Adrenal gland (tissue), 12 donors: ENCODE data around the gene CCR5. TPM values are rescaled to one million over a fixed set of nuclear protein-coding genes. Genes with fewer than 3 reads are reported as not detected.
"Not testable (repeated sequence)": the region's sequence is repeated elsewhere in the genome, so short reads cannot be mapped to it uniquely, and the experiment has no call there.

Experiments
- DNase-seq, 7 donors: peaks; one replicate each; pipeline ENCODE4 v3.0.0-alpha.2; 2019 to 2020
- H3K27ac ChIP-seq, 5 donors: fragments of 200-600 bp; sonication (generic) in 4 of 5; 1 replicate in 3 of 5; 2 replicates in 2 of 5; pipeline versions ENCODE4 v1.5.1 to v1.8.0; 2016 to 2020; ENCODE audit warnings: mild to moderate bottlenecking in 1 of 5
- H3K27me3 ChIP-seq: fragments of 200-600 bp; 2 replicates; pipeline ENCODE4 v1.8.0; 2021
- H3K36me3 ChIP-seq, 2 donors: fragments of 200-600 bp; replicated peaks in 1 of 2; 1 replicate in 1 of 2; 2 replicates in 1 of 2; pipeline versions ENCODE4 v1.5.1 to v1.8.0; 2018 to 2022
- H3K4me1 ChIP-seq, 2 donors: fragments of 200-600 bp; replicated peaks in 1 of 2; 1 replicate in 1 of 2; 2 replicates in 1 of 2; pipeline versions ENCODE4 v1.5.1 to v1.8.0; 2018 to 2021
- H3K4me3 ChIP-seq, 4 donors: fragments of 200-600 bp; sonication (generic) in 3 of 4; one replicate each; pipeline ENCODE4 v1.5.1; 2016 to 2018
- H3K9me3 ChIP-seq, 3 donors: fragments of 200-600 bp; sonication (generic) in 1 of 3; replicated peaks in 1 of 3; 1 replicate in 2 of 3; 2 replicates in 1 of 3; pipeline versions ENCODE4 v1.5.1 to v1.8.0; 2016 to 2021
- CTCF ChIP-seq, 6 experiments: fragments of 450-650 bp in 4 of 6; fragments of 200-600 bp in 2 of 6; sonication (generic) in 1 of 6; IDR thresholded peaks; 1 replicate in 5 of 6; 2 replicates in 1 of 6; pipeline versions ENCODE4 v1.5.1 to v1.8.0; 2016 to 2021; ENCODE audit warnings: antibody characterized with exemption in 6 of 6, mild to moderate bottlenecking in 2 of 6, moderate library complexity in 1 of 6
- POLR2A ChIP-seq, 2 donors: fragments of 450-650 bp; IDR thresholded peaks; one replicate each; pipeline ENCODE4 v1.6.1; 2017; ENCODE audit warnings: antibody characterized with exemption in 2 of 2, mild to moderate bottlenecking in 2 of 2, moderate library complexity in 1 of 2
- WGBS, 4 donors: extraction: QIAGEN DNeasy Blood & Tissue Kit in 2 of 4; methylation state at CpG; one replicate each; pipeline versions ENCODE4 v1.1.5 to v1.1.7; 2013 to 2017; 5-methylcytosine and 5-hydroxymethylcytosine counted together
- intact Hi-C, 2 donors: fragments of 100-400 bp; cut with DNase I; formaldehyde crosslinking; loops; one replicate each; pipeline versions ENCODE4 v1.14.1 to v1.15.0; 2022 to 2023
- polyA plus RNA-seq, 3 donors: library from polyadenylated mRNA; stranded (reverse); fragments of 200-250 nt in 2 of 3; fragments of 350-450 nt in 1 of 3; fragmentation: Illumina TruSeq in 1 of 3; extraction: RNeasy Lipid Tissue Mini Kit (QIAGEN cat#74804) in 1 of 3; gene quantifications; one replicate each; pipeline ENCODE4 v1.2.3, GENCODE V29; 2013 to 2014
- total RNA-seq, 9 donors: library from RNA; depleted of rRNA in 4 of 9; stranded (reverse); fragments of >200 nt in 4 of 9; fragments of 120-200 nt in 1 of 9; fragmentation: NEBNext Ultra II Directional in 1 of 9; extraction: Animal tissue kit (Norgen Biotek cat#: 25700) in 1 of 9; gene quantifications; one replicate each; pipeline versions ENCODE4 v1.1.0 to v1.2.4, GENCODE V29; 2013 to 2023
- donor health status: healthy with polysubstance abuse.
- donor health status: Bipolar disorder and iron deficiency.
- donor health status: DM: yes; HTN: yes; CAD: no.
- donor health status: DM: no; HTN: no; CAD: no.
- donor health status: DM: no; HTN: no; CAD: no.
- donor health status: DM: yes; HTN: yes; CAD: no.

The CCR5 gene
- total and polyA plus RNA-seq, 12 donors: 0.06 to 3.7 (median 0.94) TPM

GRCh38 chr3:46389306-46389705, 18.6 kb downstream of the CCR5 start:
- intact Hi-C loops: loop anchor here in 1 of 2 donors (10.0 kb wide), 1 partner anchor 455 kb away; no protein-coding TSS in a partner anchor
- H3K27ac ChIP-seq: no peak overlapping the region

GRCh38 chr3:46391526-46391925, 20.8 kb downstream of the CCR5 start:
- H3K36me3 ChIP-seq, H3K9me3 ChIP-seq, H3K27ac ChIP-seq, H3K4me3 ChIP-seq, DNase-seq, H3K4me1 ChIP-seq, H3K27me3 ChIP-seq, intact Hi-C loops: not testable (repeated sequence)
- 80 to 95% (median 92%) methylated on average over 5 of the region's 5 CpGs for WGBS, 4 donors

More at GRCh38 chr3:46389306-46389705, 18.6 kb downstream of the CCR5 start:
- Histone ChIP-seq H3K27me3 (peaks cover 8% of the 10 kb centered on the region), H3K36me3 (no peaks in the 10 kb centered on the region), H3K4me3 (no peak overlapping the region), H3K9me3 (no peaks in the 10 kb centered on the region), H3K4me1 (no peaks in the 10 kb centered on the region)
- no peak for DNase-seq
- TF ChIP-seq POLR2A (IDR thresholded peaks at IDR 0.05) (no peak), CTCF (IDR thresholded peaks at IDR 0.05) (no peak)
- WGBS, 4 donors: 72 to 79% (median 75%) methylated on average over 6 of the region's 6 CpGs

GRCh38 chr3:46393011-46393410, 22.3 kb downstream of the CCR5 start:
- Histone ChIP-seq H3K27ac (no peak overlapping the region), H3K36me3 (no peaks in the 10 kb centered on the region), H3K4me3 (no peak overlapping the region), H3K27me3 (peaks cover 9% of the 10 kb centered on the region), H3K4me1 (no peaks in the 10 kb centered on the region), H3K9me3 (no peaks in the 10 kb centered on the region)
- DNase-seq: no peak
- intact Hi-C loops: no loop called here
- 71 to 84% (median 80%) methylated on average over 2 of the region's 2 CpGs for WGBS, 4 donors
- no peak for TF ChIP-seq POLR2A (IDR thresholded peaks at IDR 0.05)
- no peak for TF ChIP-seq CTCF (IDR thresholded peaks at IDR 0.05)

GRCh38 chr3:46393554-46394434, 23.0 kb downstream of the CCR5 start:
- no peaks in the 10 kb centered on the region for H3K36me3 ChIP-seq
- DNase-seq: no peak
- intact Hi-C loops: no loop called here
- no peak overlapping the region for H3K27ac ChIP-seq
- no peaks in the 10 kb centered on the region for H3K4me1 ChIP-seq
- TF ChIP-seq CTCF (IDR thresholded peaks at IDR 0.05) (no peak), POLR2A (IDR thresholded peaks at IDR 0.05) (no peak)
- no peaks in the 10 kb centered on the region for H3K9me3 ChIP-seq
- peaks cover 9% of the 10 kb centered on the region for H3K27me3 ChIP-seq
- 74 to 79% (median 76%) methylated on average over 8 of the region's 8 CpGs for WGBS, 4 donors
- H3K4me3 ChIP-seq: no peak overlapping the region
